A549 (cell line): ENCODE measurements around the gene LBX2.

Experiments
- NR3C1 ChIP-seq: fragments of >200 bp; sonication (Bioruptor Twin); formaldehyde crosslinking; IDR thresholded peaks from 3 replicates; pipeline ENCODE4 v1.6.1; 2017
- POLR2A ChIP-seq: IDR thresholded peaks from 2 replicates; pipeline ENCODE4 v1.6.1; 2012; ENCODE audit warnings: mild to moderate bottlenecking, low read length
- RNF2 ChIP-seq: fragments of 200-600 bp; sonication (generic); IDR thresholded peaks from 2 replicates; pipeline ENCODE4 v1.6.1; 2016; ENCODE audit warnings: low read depth, mild to moderate bottlenecking, antibody characterized with exemption, moderate library complexity, borderline replicate concordance
- TF ChIP-seq, protein P1 (sequence below): fragments of >200 bp; sonication (Bioruptor Twin); formaldehyde crosslinking; IDR thresholded peaks from 3 replicates; pipeline ENCODE4 v1.5.1; 2016

- no peak for TF ChIP-seq NR3C1
- TF ChIP-seq POLR2A: no peak
- TF ChIP-seq, protein P1, sequence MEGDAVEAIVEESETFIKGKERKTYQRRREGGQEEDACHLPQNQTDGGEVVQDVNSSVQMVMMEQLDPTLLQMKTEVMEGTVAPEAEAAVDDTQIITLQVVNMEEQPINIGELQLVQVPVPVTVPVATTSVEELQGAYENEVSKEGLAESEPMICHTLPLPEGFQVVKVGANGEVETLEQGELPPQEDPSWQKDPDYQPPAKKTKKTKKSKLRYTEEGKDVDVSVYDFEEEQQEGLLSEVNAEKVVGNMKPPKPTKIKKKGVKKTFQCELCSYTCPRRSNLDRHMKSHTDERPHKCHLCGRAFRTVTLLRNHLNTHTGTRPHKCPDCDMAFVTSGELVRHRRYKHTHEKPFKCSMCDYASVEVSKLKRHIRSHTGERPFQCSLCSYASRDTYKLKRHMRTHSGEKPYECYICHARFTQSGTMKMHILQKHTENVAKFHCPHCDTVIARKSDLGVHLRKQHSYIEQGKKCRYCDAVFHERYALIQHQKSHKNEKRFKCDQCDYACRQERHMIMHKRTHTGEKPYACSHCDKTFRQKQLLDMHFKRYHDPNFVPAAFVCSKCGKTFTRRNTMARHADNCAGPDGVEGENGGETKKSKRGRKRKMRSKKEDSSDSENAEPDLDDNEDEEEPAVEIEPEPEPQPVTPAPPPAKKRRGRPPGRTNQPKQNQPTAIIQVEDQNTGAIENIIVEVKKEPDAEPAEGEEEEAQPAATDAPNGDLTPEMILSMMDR: no peak
- no peak for TF ChIP-seq RNF2
These were observed 46.6 kb upstream of the LBX2 start for GRCh38 chr2:74546004-74546403.
